Midbrain (tissue), 1 donor: ENCODE results near the gene ULK4.
"Not testable (repeated sequence)": the region's sequence is repeated elsewhere in the genome, so short reads cannot be mapped to it uniquely, and the experiment has no call there.

Source experiments
- DNase-seq: peaks from one replicate; lab custom pipeline; 2025; lab: John Stamatoyannopoulos, UW

The ULK4 gene

GRCh38 chr3:41960826-41961750, 815 bp downstream of the ULK4 start:
- peak; percentile 48 for DNase-seq

GRCh38 chr3:41956574-41956973, 5.3 kb downstream of the ULK4 start:
- DNase-seq = no peak

GRCh38 chr3:41955192-41955591, 6.7 kb downstream of the ULK4 start:
- no peak for DNase-seq

GRCh38 chr3:41943311-41943843, 18.5 kb downstream of the ULK4 start:
- no peak for DNase-seq

- DNase-seq = no peak
These were observed 21.5 kb downstream of the ULK4 start for GRCh38 chr3:41940393-41940792.

GRCh38 chr3:41936384-41936783, 25.5 kb downstream of the ULK4 start:
- no peak for DNase-seq

- no peak for DNase-seq
These were observed 28.7 kb downstream of the ULK4 start for GRCh38 chr3:41933154-41933676.

GRCh38 chr3:41932464-41932863, 29.4 kb downstream of the ULK4 start:
- DNase-seq = no peak

- no peak for DNase-seq
These were observed 41.4 kb downstream of the ULK4 start for GRCh38 chr3:41920406-41920965.

- DNase-seq = no peak
These were observed 46.5 kb downstream of the ULK4 start for GRCh38 chr3:41915353-41915752.

GRCh38 chr3:41912280-41912679, 49.6 kb downstream of the ULK4 start:
- DNase-seq = no peak

GRCh38 chr3:41907330-41908073, 54.4 kb downstream of the ULK4 start:
- no peak for DNase-seq

- no peak for DNase-seq
These were observed 61.6 kb downstream of the ULK4 start for GRCh38 chr3:41900265-41900664.

GRCh38 chr3:41898631-41899030, 63.3 kb downstream of the ULK4 start:
- DNase-seq = no peak

GRCh38 chr3:41893977-41894376, 67.9 kb downstream of the ULK4 start:
- DNase-seq = peak; percentile 27

- no peak for DNase-seq
These were observed 73.4 kb downstream of the ULK4 start for GRCh38 chr3:41888368-41889076.

- DNase-seq = no peak
These were observed 78.9 kb downstream of the ULK4 start for GRCh38 chr3:41882956-41883355.

- peak; percentile 19 for DNase-seq
These were observed 80.6 kb downstream of the ULK4 start for GRCh38 chr3:41881233-41881821.

- DNase-seq = no peak
These were observed 81.5 kb downstream of the ULK4 start for GRCh38 chr3:41880387-41880786.

- DNase-seq = not testable (repeated sequence)
These were observed 84.2 kb downstream of the ULK4 start for GRCh38 chr3:41877741-41878140.

GRCh38 chr3:41874022-41874421, 87.9 kb downstream of the ULK4 start:
- DNase-seq = no peak
